GM12878 (cell line): Measurements from ENCODE around the gene TRPM3. TPM values are rescaled to one million over a fixed set of nuclear protein-coding genes. Genes with fewer than 3 reads are reported as not detected.

Experiments
- ATAC-seq: fragments of 200-7000 bp; cut with Tn5 transposase; 3 replicates; pipeline ENCODE4 v1.9.1; 2020; ENCODE audit warnings: mild to moderate bottlenecking, moderate library complexity
- BruUV-seq: library from RNA; stranded (reverse); fragments of 400-500 nt; replicated peaks from 2 replicates; lab custom pipeline; 2021; lab: Mats Ljungman, UMichigan
- CTCF ChIA-PET: fragments of 300-600 bp; sonication (Branson Sonifier 250); formaldehyde crosslinking; extraction: SDS; loops from one replicate; lab custom pipeline; 2021; ENCODE audit warnings: inconsistent platforms; lab: Yijun Ruan, JAX
- POLR2A ChIA-PET: fragments of 350-600 bp; formaldehyde crosslinking; extraction: SDS; loops from one replicate; lab custom pipeline; 2021; ENCODE audit warnings: inconsistent platforms; lab: Charles Lee
- RAD21 ChIA-PET: fragments of 300-600 bp; sonication (Branson Sonifier 250); formaldehyde crosslinking; loops from one replicate; lab custom pipeline; 2023; ENCODE audit warnings: antibody characterized with exemption; ENCODE audit not compliant: unreplicated experiment; lab: Charles Lee
- SMC1A ChIA-PET: fragments of 300-600 bp; sonication (Branson Sonifier 250); formaldehyde crosslinking; loops from one replicate; lab custom pipeline; 2023; ENCODE audit not compliant: unreplicated experiment, uncharacterized antibody; lab: Charles Lee
- DNase-seq: peaks from one replicate; pipeline ENCODE4 v3.0.0-alpha.2; 2011; ENCODE audit warnings: low read depth, low spot score
- FAIRE-seq: peaks from 3 replicates; lab custom pipeline; 2011; peaks lifted over from hg19 to GRCh38; lab: Jason Lieb, UNC
- H2AFZ ChIP-seq: 2 replicates; pipeline ENCODE4 v1.6.0; 2011; ENCODE audit warnings: low read depth, low read length, control low read depth; ENCODE audit not compliant: control insufficient read depth
- H3K27ac ChIP-seq: 2 replicates; pipeline ENCODE4 v1.5.1; 2011; ENCODE audit warnings: control low read depth; ENCODE audit not compliant: control insufficient read depth, insufficient read depth
- H3K27me3 ChIP-seq, 2 experiments: replicated peaks in 1 of 2; 2 replicates each; pipeline versions ENCODE4 v1.6.0 to v1.6.1; 2011; ENCODE audit warnings: low read length in 1 of 2; ENCODE audit not compliant: control insufficient read depth in 2 of 2, insufficient read depth in 2 of 2
- H3K36me3 ChIP-seq, 2 experiments: 2 replicates each; pipeline ENCODE4 v1.5.1; 2011; ENCODE audit warnings: low read length in 1 of 2; ENCODE audit not compliant: control insufficient read depth in 2 of 2, insufficient read depth in 2 of 2
- H3K4me1 ChIP-seq: 2 replicates; pipeline ENCODE4 v1.6.1; 2011; ENCODE audit warnings: mild to moderate bottlenecking, low read length, moderate library complexity, mixed read lengths; ENCODE audit not compliant: control insufficient read depth, insufficient read depth
- H3K4me2 ChIP-seq: 2 replicates; pipeline ENCODE4 v1.6.0; 2011; ENCODE audit warnings: control low read depth; ENCODE audit not compliant: control insufficient read depth, insufficient read depth
- H3K4me3 ChIP-seq: fragments of 200-600 bp; sonication (generic); 2 replicates; pipeline ENCODE4 v1.5.1; 2016
- H3K79me2 ChIP-seq: 2 replicates; pipeline ENCODE4 v1.6.0; 2011; ENCODE audit warnings: low read length; ENCODE audit not compliant: control insufficient read depth, insufficient read depth
- H3K9ac ChIP-seq: 2 replicates; pipeline ENCODE4 v1.8.0; 2011; ENCODE audit warnings: low read length, control low read depth, mixed read lengths; ENCODE audit not compliant: control insufficient read depth, insufficient read depth
- H3K9me3 ChIP-seq: replicated peaks from 3 replicates; pipeline ENCODE4 v1.5.1; 2011; ENCODE audit warnings: mild to moderate bottlenecking, low read length; ENCODE audit not compliant: control insufficient read depth, insufficient read depth
- H4K20me1 ChIP-seq: 2 replicates; pipeline ENCODE4 v1.6.0; 2011; ENCODE audit not compliant: control insufficient read depth, insufficient read depth
- BHLHE40 ChIP-seq, 2 experiments: fragments of 450-650 bp in 1 of 2; IDR thresholded peaks; 2 replicates each; pipeline ENCODE4 v1.6.1; 2011 to 2017; ENCODE audit warnings: low read depth in 2 of 2, borderline replicate concordance in 1 of 2, improper control_type of control experiment in 1 of 2, low read length in 1 of 2, mild to moderate bottlenecking in 1 of 2
- CHD1 ChIP-seq: IDR thresholded peaks from 2 replicates; pipeline ENCODE4 v1.6.1; 2012; ENCODE audit warnings: low read depth, low read length, improper control_type of control experiment
- E2F8 ChIP-seq: fragments of 450-650 bp; IDR thresholded peaks from 2 replicates; pipeline ENCODE4 v1.6.1; 2018; ENCODE audit warnings: mild to moderate bottlenecking, low read depth, moderate library complexity; ENCODE audit not compliant: partially characterized antibody
- FOXM1 ChIP-seq: IDR thresholded peaks from 2 replicates; pipeline ENCODE4 v1.6.1; 2012; ENCODE audit warnings: low read depth, mild to moderate bottlenecking, inconsistent platforms, low read length, moderate library complexity
- MAX ChIP-seq: IDR thresholded peaks from 2 replicates; pipeline ENCODE4 v1.6.1; 2012; ENCODE audit warnings: low read depth, low read length, improper control_type of control experiment
- SIX5 ChIP-seq: IDR thresholded peaks from 2 replicates; pipeline ENCODE4 v1.6.1; 2011; ENCODE audit warnings: mild to moderate bottlenecking, low read depth, low read length, moderate library complexity; ENCODE audit not compliant: severe bottlenecking
- SMARCA5 ChIP-seq: fragments of 450-650 bp; IDR thresholded peaks from 2 replicates; pipeline ENCODE4 v1.6.1; 2017; ENCODE audit warnings: mild to moderate bottlenecking
- STAT1 ChIP-seq: fragments of 450-650 bp; conservative IDR thresholded peaks from 2 replicates; pipeline ENCODE4 v1.6.1; 2014; ENCODE audit warnings: antibody characterized with exemption, mild to moderate bottlenecking
- USF1 ChIP-seq: IDR thresholded peaks from 2 replicates; pipeline ENCODE4 v1.6.1; 2011; ENCODE audit warnings: borderline replicate concordance, low read depth, mild to moderate bottlenecking, moderate library complexity, mixed read lengths, low read length; ENCODE audit not compliant: insufficient read depth; ENCODE audit errors: extremely low read length
- ZBTB40 ChIP-seq: fragments of 450-650 bp; IDR thresholded peaks from 2 replicates; pipeline ENCODE4 v1.6.1; 2016; ENCODE audit warnings: mild to moderate bottlenecking, moderate library complexity, borderline replicate concordance
- ZNF687 ChIP-seq: fragments of 450-650 bp; IDR thresholded peaks from 2 replicates; pipeline ENCODE4 v1.6.1; 2017; ENCODE audit warnings: mild to moderate bottlenecking, moderate library complexity
- WGBS: methylation state at CpG from one replicate; pipeline ENCODE4 v1.1.6; 2016; ENCODE audit warnings: low lambda C conversion rate; ENCODE audit not compliant: insufficient replicate concordance, insufficient coverage; ENCODE audit errors: missing lambda C conversion rate; 5-methylcytosine and 5-hydroxymethylcytosine counted together
- in situ Hi-C: fragments of 300-500 bp; cut with MboI; formaldehyde crosslinking; loops from 9 replicates; pipeline ENCODE4 v1.14.3; 2018; ENCODE audit warnings: mixed read lengths
- intact Hi-C: fragments of 100-400 bp; cut with micrococcal nuclease; formaldehyde crosslinking; loops from one replicate; pipeline ENCODE4 v1.14.2; 2022; ENCODE audit not compliant: unreplicated experiment
- polyA plus RNA-seq, 11 experiments: library from polyadenylated mRNA; depleted of rRNA in 4 of 11; unstranded in 6 of 11; stranded (reverse) in 5 of 11; fragments of >200 nt; fragmentation: Nextera tagmentation in 4 of 11; fragmentation: Illumina TruSeq in 1 of 11; extraction: Ambion mirVana in 4 of 11; extraction: Trizol in 1 of 11; gene quantifications; 1 replicate in 1 of 11; 2 replicates in 10 of 11; pipeline versions ENCODE4 v1.2.1 to v1.2.3, GENCODE V29; 2011 to 2016; ENCODE audit warnings: inconsistent platforms in 2 of 11, missing spikeins in 2 of 11, low read depth in 1 of 11
- total RNA-seq, 4 experiments: library from RNA; depleted of rRNA in 3 of 4; stranded (reverse); fragments of >200 nt in 3 of 4; fragmentation: Illumina TruSeq in 1 of 4; extraction: Trizol in 1 of 4; gene quantifications; 2 replicates each; pipeline versions ENCODE4 v1.2.1 to v1.2.3, GENCODE V29; 2013 to 2021

TRPM3 gene
- total and polyA plus RNA-seq, 10 of the 15 experiments (the other 5 are each of a cell fraction or from before 2014, with no cell fraction given) = not detected

GRCh38 chr9:70772601-70773000, 348.8 kb downstream of the TRPM3 start:
- SMC1A ChIA-PET = no interaction called here
- Histone ChIP-seq H3K27me3 (no peaks in the 10 kb centered on the region; a peak in 1 of 4 replicates), H3K27ac (no peak overlapping the region), H2AFZ (no peak overlapping the region), H3K4me2 (no peak overlapping the region), H3K4me1 (no peaks in the 10 kb centered on the region), H3K9ac (no peak overlapping the region), H3K36me3 (no peaks in the 10 kb centered on the region), H3K79me2 (no peaks in the 10 kb centered on the region), H3K4me3 (no peak overlapping the region), H4K20me1 (no peaks in the 10 kb centered on the region), H3K9me3 (no peaks in the 10 kb centered on the region)
- DNase-seq (no peak), FAIRE-seq (no peak), ATAC-seq (no peak)
- in situ Hi-C loops = no loop called here
- POLR2A ChIA-PET = no interaction called here
- WGBS = 7% methylated on average over 3 of the region's 3 CpGs
- CTCF ChIA-PET = no interaction called here
- intact Hi-C loops = no loop called here
- no TSS peak for BruUV-seq
- RAD21 ChIA-PET = no interaction called here
- TF ChIP-seq USF1 = no peak
- no peak for TF ChIP-seq SIX5
- no peak for TF ChIP-seq SMARCA5
- no peak for TF ChIP-seq ZNF687
- no peak for TF ChIP-seq E2F8
- TF ChIP-seq FOXM1 = no peak
- no peak for TF ChIP-seq BHLHE40 (IDR thresholded peaks at IDR 0.05; ENCODE audit: borderline replicate concordance in 1 of 2, low read depth in 2 of 2, low read length in 1 of 2)
- TF ChIP-seq MAX = no peak
- no peak for TF ChIP-seq ZBTB40
- TF ChIP-seq STAT1 = no peak
- TF ChIP-seq CHD1 = no peak
